Gastroesophageal sphincter (tissue), 3 donors: ENCODE measurements around the gene CFAP99.

Source experiments
- CTCF ChIP-seq, 4 experiments: fragments of 200-600 bp in 2 of 4; fragments of 450-650 bp in 2 of 4; sonication (generic) in 1 of 4; IDR thresholded peaks; one replicate each; pipeline ENCODE4 v1.5.1; 2017 to 2019; ENCODE audit warnings: antibody characterized with exemption in 4 of 4, mild to moderate bottlenecking in 2 of 4, moderate library complexity in 2 of 4
- EP300 ChIP-seq: sonication (generic); formaldehyde crosslinking; IDR thresholded peaks from one replicate; pipeline ENCODE4 v1.6.1; 2017; ENCODE audit warnings: antibody characterized with exemption, mild to moderate bottlenecking
- POLR2A ChIP-seq, 2 donors: fragments of 450-650 bp; IDR thresholded peaks; one replicate each; pipeline ENCODE4 v1.6.1; 2017; ENCODE audit warnings: antibody characterized with exemption in 2 of 2, mild to moderate bottlenecking in 2 of 2, moderate library complexity in 1 of 2

DNA sequence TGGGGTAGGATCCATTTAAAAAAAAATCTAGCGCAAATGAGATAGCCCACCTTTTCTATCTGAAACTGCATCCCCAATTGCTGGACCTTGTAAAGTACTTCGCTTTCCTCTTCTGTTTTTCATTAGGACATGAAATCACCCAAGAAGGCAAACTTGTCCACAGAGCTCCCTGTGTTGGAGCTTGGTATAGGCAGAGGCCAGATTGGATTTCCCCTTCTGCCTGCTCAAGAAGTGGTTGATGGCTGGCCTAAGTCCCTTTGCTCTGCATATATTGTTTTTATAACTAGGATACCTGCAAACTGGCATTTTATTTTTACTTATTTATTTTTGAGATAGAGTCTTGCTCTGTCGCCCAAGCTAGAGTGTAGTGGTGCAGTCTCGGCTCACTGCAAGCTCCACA lies 78.6 kb downstream of the CFAP99 start:
- TF ChIP-seq CTCF (IDR thresholded peaks at IDR 0.05) (no peak), EP300 (no peak), POLR2A (IDR thresholded peaks at IDR 0.05) (no peak)
